ENCODE data around the gene ZNF653. TPM values are rescaled to one million over a fixed set of nuclear protein-coding genes. Genes with fewer than 3 reads are reported as not detected.

Gene ZNF653
- total RNA-seq, 2 donors from 2014 or later, result 23.7 to 23.8 TPM

- H3K36me3 Mint-ChIP-seq, result no peaks in the 10 kb centered on the region
- DNase-seq (ENCODE audit: low spot score), result no peak
- H3K9me3 Mint-ChIP-seq, result no peaks in the 10 kb centered on the region
- no peak for ATAC-seq
- H3K4me1 Mint-ChIP-seq (ENCODE audit: low read depth in 2 of 2), result peaks cover 10 to 17% of the 10 kb centered on the region in 2 donors
- H3K4me3 Mint-ChIP-seq, result no peak overlapping the region
- H3K27me3 Mint-ChIP-seq, result no peaks in the 10 kb centered on the region
- no peak overlapping the region for H3K27ac Mint-ChIP-seq
These were observed 5.7 kb downstream of the ZNF653 start for GRCh38 chr19:11499890-11500420.

GRCh38 chr19:11499220-11499726, 6.4 kb downstream of the ZNF653 start:
- Mint-ChIP-seq H3K27ac (no peak overlapping the region), H3K4me3 (no peak overlapping the region), H3K4me1 (ENCODE audit: low read depth in 2 of 2) (peaks cover 4 to 11% of the 10 kb centered on the region in 2 donors), H3K27me3 (no peaks in the 10 kb centered on the region), H3K36me3 (no peaks in the 10 kb centered on the region), H3K9me3 (no peaks in the 10 kb centered on the region)
- ATAC-seq (no peak), DNase-seq (ENCODE audit: low spot score) (no peak)

GRCh38 chr19:11496391-11497163, 9.1 kb downstream of the ZNF653 start:
- H3K27ac Mint-ChIP-seq, result no peak overlapping the region
- no peaks in the 10 kb centered on the region for H3K36me3 Mint-ChIP-seq
- DNase-seq (ENCODE audit: low spot score), result no peak
- no peaks in the 10 kb centered on the region for H3K9me3 Mint-ChIP-seq
- no peak overlapping the region for H3K4me3 Mint-ChIP-seq
- H3K4me1 Mint-ChIP-seq (ENCODE audit: low read depth in 2 of 2), result peaks cover 3 to 7% of the 10 kb centered on the region in 2 donors
- ATAC-seq, result peak; percentile 60 to 66
- no peaks in the 10 kb centered on the region for H3K27me3 Mint-ChIP-seq

DNA sequence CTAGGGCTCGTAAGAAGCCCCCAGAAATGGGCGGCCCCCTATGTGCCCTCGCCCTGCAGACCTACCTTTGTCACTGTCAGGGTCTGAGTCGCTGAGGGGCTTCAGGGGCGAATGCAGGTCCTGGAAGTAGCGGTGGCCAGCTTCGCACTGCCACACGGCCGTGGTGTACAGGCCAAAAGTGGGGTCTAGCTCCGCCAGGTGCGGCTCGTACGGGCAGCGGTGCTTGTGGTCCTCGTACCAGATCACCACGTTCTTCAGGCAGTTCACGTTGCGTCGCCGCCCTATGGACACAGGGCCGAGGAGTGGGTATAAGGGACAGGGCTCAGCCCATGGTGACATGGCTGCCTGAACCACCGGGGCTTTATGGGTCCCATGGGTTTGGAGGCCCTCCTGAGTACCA, 9.8 kb downstream of the ZNF653 start:
- H3K4me3 Mint-ChIP-seq, result no peak overlapping the region
- DNase-seq (ENCODE audit: low spot score) (no peak), ATAC-seq (no peak)
- no peaks in the 10 kb centered on the region for H3K27me3 Mint-ChIP-seq
- no peak overlapping the region for H3K27ac Mint-ChIP-seq
- no peaks in the 10 kb centered on the region for H3K9me3 Mint-ChIP-seq
- no peaks in the 10 kb centered on the region for H3K36me3 Mint-ChIP-seq
- peaks cover 0 to 7% of the 10 kb centered on the region in 2 donors for H3K4me1 Mint-ChIP-seq (ENCODE audit: low read depth in 2 of 2)

- Mint-ChIP-seq H3K9me3 (no peaks in the 10 kb centered on the region), H3K4me3 (no peak overlapping the region), H3K4me1 (ENCODE audit: low read depth in 2 of 2) (peaks cover 0 to 7% of the 10 kb centered on the region in 2 donors), H3K27me3 (no peaks in the 10 kb centered on the region), H3K27ac (no peak overlapping the region), H3K36me3 (no peaks in the 10 kb centered on the region)
- no peak for DNase-seq (ENCODE audit: low spot score)
- no peak for ATAC-seq
These were observed 10.2 kb downstream of the ZNF653 start for GRCh38 chr19:11495481-11495880.

DNA sequence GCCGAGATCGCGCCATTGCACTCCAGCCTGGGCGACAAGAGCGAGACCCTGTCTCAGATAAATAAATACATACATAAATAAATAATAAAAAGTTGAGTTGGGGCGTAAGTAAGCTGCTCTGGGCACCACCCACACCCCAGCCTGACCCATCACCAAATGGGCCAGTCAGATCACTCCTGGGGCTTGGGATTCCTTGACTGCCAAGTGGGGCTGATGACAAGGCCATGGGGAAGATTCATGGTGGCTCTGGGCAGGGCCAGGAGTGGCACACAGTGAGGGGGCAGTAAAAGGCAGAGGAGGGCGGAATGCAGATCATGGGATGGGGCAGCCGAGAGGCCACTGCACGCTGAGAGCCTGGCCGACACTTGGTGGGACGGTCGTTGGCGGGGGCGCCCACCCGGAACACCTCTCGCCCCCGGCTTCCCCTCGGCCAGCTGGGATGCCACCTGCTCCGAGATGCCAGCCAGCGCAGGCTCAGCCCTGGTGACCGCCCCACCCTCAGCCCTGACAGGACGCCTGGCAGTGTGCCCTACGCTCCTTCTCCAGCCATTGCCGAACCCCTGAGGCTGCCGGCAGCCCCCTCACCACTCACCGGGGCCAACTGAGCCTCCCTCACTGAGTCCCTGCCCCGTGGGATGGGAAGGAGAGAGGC, 10.9 kb downstream of the ZNF653 start:
- H3K36me3 Mint-ChIP-seq, result no peaks in the 10 kb centered on the region
- no peaks in the 10 kb centered on the region for H3K27me3 Mint-ChIP-seq
- H3K4me1 Mint-ChIP-seq (ENCODE audit: low read depth in 2 of 2), result peaks cover 0 to 3% of the 10 kb centered on the region in 2 donors
- no peak overlapping the region for H3K27ac Mint-ChIP-seq
- DNase-seq (ENCODE audit: low spot score), result no peak
- H3K9me3 Mint-ChIP-seq, result no peaks in the 10 kb centered on the region
- no peak overlapping the region for H3K4me3 Mint-ChIP-seq
- no peak for ATAC-seq

DNA sequence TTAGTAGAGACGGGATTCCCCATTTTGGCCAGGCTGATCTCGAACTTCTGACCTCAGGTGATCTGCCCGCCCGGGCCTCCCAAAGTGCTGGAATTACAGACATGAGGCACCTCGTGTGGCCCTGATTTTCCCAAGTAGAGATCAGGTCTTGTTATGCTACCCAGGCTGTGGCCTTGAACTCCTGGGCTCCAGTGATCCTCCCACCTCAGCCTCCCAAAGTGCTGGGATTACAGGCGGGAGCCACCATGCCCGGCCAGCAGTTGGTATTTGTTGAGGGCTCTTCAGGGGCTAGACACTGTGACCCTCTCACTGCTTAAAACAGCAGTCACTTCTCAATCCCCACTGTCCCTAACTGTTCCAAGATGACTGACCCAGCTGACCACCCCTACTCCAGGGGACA, 16.3 kb downstream of the ZNF653 start:
- peaks cover 0 to 2% of the 10 kb centered on the region in 2 donors for H3K4me1 Mint-ChIP-seq (ENCODE audit: low read depth in 2 of 2)
- H3K27me3 Mint-ChIP-seq, result no peaks in the 10 kb centered on the region
- H3K27ac Mint-ChIP-seq, result no peak overlapping the region
- no peak overlapping the region for H3K4me3 Mint-ChIP-seq
- DNase-seq (ENCODE audit: low spot score) (no peak), ATAC-seq (no peak)
- H3K36me3 Mint-ChIP-seq, result no peaks in the 10 kb centered on the region
- H3K9me3 Mint-ChIP-seq, result no peaks in the 10 kb centered on the region

DNA sequence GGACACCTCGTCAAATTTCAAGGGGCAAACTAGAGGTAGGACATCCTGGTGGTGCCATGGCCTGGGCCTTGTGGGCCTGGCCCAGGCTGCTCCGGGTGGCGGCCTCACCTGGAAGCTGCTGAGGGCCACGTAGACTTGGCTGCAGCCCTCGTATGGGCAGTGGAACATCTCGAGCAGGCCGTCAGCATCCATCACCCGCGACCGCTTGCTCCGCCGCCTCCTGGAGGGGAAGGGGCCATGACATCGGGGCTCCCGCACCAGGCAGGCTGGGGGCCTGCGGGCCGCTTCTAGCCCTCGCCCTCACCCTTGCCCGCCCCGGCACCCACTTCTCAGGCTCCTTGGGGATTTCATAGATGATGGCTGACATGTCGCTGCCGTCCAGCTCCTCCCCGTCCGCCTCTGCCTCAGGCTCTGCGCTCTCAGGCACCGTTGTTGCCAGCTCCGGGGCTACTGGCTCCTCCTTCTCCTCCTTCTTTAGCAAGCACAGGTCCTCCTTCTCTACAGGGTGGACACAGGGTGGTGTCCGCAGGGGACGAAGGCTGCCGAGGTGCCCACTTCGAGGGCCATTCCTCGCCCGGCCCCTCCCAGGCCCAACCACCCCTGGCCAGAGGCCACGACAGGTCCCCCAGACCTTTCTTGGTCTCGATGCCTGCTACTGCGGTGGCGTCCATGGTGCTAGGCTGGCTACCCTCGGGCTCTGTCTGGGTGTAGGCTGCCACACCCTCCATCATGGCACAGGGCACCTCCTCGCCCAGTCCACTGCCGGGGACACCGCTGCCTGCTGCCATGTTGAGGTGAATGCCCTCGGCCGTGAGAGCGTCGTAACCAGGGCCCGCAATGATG, 18.8 kb downstream of the ZNF653 start:
- H3K36me3 Mint-ChIP-seq, result no peaks in the 10 kb centered on the region
- no peak for DNase-seq (ENCODE audit: low spot score)
- H3K4me3 Mint-ChIP-seq, result no peak overlapping the region
- peaks cover 10 to 12% of the 10 kb centered on the region in 2 donors for H3K4me1 Mint-ChIP-seq (ENCODE audit: low read depth in 2 of 2)
- ATAC-seq, result no peak
- H3K9me3 Mint-ChIP-seq, result no peaks in the 10 kb centered on the region
- H3K27ac Mint-ChIP-seq, result no peak overlapping the region
- H3K27me3 Mint-ChIP-seq, result no peaks in the 10 kb centered on the region

- Mint-ChIP-seq H3K36me3 (no peaks in the 10 kb centered on the region), H3K27ac (peak overlapping the region; percentile 8 to 22), H3K9me3 (no peaks in the 10 kb centered on the region), H3K4me1 (ENCODE audit: low read depth in 2 of 2) (peaks cover 13 to 15% of the 10 kb centered on the region in 2 donors), H3K4me3 (no peak overlapping the region), H3K27me3 (peaks cover 6 to 8% of the 10 kb centered on the region in 2 donors)
- no peak for DNase-seq (ENCODE audit: low spot score)
- ATAC-seq, result no peak
These were observed 20.3 kb downstream of the ZNF653 start for GRCh38 chr19:11485245-11485837.

- Mint-ChIP-seq H3K36me3 (no peaks in the 10 kb centered on the region), H3K9me3 (no peaks in the 10 kb centered on the region), H3K27ac (peak overlapping the region in 1 of 2 donors; percentile 69), H3K4me3 (peak overlapping the region; percentile 76), H3K27me3 (peaks cover 15 to 16% of the 10 kb centered on the region in 2 donors), H3K4me1 (ENCODE audit: low read depth in 2 of 2) (peaks cover 15 to 18% of the 10 kb centered on the region in 2 donors)
- ATAC-seq (no peak), DNase-seq (ENCODE audit: low spot score) (no peak)
These were observed 22.1 kb downstream of the ZNF653 start for GRCh38 chr19:11483366-11484111.

DNA sequence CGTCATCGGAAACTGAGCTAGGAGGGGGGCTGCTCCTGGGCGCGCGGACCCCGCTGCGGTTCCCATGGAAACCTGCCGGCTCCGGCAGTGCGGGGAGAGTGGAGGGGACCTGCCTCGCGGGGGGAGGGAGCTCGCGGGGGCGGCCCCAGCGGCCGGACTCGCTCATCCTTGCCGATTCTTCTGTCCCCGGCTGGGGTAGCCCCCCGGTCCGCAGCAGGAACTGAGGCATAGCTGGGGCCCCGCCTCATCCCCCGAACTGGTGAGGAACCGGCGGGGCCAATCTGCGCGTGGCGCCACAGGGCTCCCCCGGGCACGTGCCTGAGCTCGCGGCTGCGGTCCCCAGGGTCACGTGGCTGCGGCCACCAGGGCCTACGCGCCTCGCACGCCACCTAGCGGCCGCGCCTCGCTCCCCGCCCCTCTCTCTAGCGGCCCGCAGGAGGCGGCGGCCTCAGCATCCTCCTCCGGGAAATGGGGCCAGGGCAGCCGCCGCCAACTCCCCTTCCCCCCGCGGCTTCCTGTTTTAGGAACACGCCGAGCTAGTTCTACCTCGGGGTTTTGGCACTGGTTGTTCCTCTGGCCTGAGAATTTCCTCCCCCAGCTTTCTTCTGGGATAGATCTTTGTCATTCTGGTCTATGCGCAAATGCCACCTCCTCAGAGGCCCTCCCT, 23.1 kb downstream of the ZNF653 start:
- ATAC-seq, result peak; percentile 89
- peak; percentile 90 for DNase-seq (ENCODE audit: low spot score)
- peak overlapping the region; percentile 39 to 69 for H3K27ac Mint-ChIP-seq
- H3K9me3 Mint-ChIP-seq, result no peaks in the 10 kb centered on the region
- H3K36me3 Mint-ChIP-seq, result no peaks in the 10 kb centered on the region
- H3K4me1 Mint-ChIP-seq (ENCODE audit: low read depth in 2 of 2), result peaks cover 15 to 18% of the 10 kb centered on the region in 2 donors
- H3K27me3 Mint-ChIP-seq, result peaks cover 16 to 18% of the 10 kb centered on the region in 2 donors
- peak overlapping the region; percentile 76 for H3K4me3 Mint-ChIP-seq

Data from natural killer cell treated with Interleukin-12 subunit alpha and Interleukin-12 subunit beta and Interleukin-15 and Interleukin-18, amount 100 ng/mL, for 72 hours (primary cell).